GM12865 (cell line): ENCODE measurements around the gene PRRG4.

Source experiments
- DNase-seq: peaks from one replicate; pipeline ENCODE4 v3.0.0; 2010; ENCODE audit warnings: low read depth
- H3K4me3 ChIP-seq: 2 replicates; pipeline ENCODE4 v1.5.1; 2011; ENCODE audit warnings: mild to moderate bottlenecking, low read depth, low read length, control low read depth
- CTCF ChIP-seq: IDR thresholded peaks from 2 replicates; pipeline ENCODE4 v1.5.1; 2011; ENCODE audit warnings: low read length, control low read depth, low read depth, inconsistent platforms; ENCODE audit not compliant: insufficient read depth; ENCODE audit errors: missing control alignments

The PRRG4 gene

DNA sequence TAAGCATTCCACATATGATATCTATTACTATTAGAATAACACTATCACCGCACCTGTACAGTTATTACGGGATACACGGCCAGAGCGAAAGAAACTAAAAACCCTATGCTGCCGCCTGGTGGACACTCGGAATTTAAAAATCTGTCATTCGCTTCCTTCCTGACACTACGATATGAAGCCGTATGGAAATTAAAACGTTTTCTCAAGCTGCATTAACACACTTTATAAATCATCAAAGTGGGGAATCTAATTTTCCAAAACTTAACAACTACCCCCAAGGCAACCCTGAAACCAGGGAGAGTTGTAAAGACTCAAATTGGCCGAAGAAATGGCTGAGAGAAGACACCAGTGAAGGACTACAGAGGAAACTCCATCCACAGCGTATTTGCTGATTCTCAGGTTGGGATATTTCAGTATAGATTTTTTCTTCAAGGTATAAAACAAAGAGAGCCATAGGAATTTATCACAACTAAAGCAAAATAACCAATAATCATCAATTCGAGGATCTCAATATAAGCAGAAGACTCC is 36.7 kb upstream of the PRRG4 start:
- peak; percentile 67 for DNase-seq
- peak; percentile 68 for TF ChIP-seq CTCF
- H3K4me3 ChIP-seq: no peak overlapping the region

DNA sequence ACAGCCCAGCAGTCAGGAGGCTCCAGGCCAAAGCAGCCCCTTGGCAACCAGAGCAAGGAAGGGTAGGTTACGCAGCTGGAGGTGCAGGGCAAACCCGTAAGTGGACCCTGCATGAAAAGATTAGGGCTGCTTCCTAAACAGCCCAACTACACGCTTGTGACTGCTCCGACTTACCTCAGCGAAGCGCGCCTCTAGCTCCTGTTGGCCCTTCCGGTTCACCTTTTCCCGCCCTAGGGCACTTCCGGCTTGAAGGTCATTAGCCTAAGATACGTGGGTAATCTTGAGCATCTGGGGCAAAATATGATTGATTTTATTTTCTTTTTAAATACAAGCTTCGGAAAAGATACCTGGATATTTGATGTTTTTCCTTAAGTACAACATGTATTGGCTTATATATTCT is 35.3 kb upstream of the PRRG4 start, which contains the start of gene CCDC73:
TSS of gene CCDC73 (minus strand) at position 224 of the 400 bp plus-strand sequence. CDS start 34,419 bp downstream, outside the sequence.
- H3K4me3 ChIP-seq: no peak within 1 kb of the TSS
- no peak for DNase-seq
- TF ChIP-seq CTCF: no peak

- no peak overlapping the region for H3K4me3 ChIP-seq
- DNase-seq: no peak
- no peak for TF ChIP-seq CTCF
Measured at GRCh38 chr11:32796425-32796824, 33.3 kb upstream of the PRRG4 start.

- peak; percentile 87 for TF ChIP-seq CTCF
- peak; percentile 83 for DNase-seq
- no peak overlapping the region for H3K4me3 ChIP-seq
Measured at GRCh38 chr11:32809313-32809712, 20.4 kb upstream of the PRRG4 start.

- no peak for DNase-seq
- no peak overlapping the region for H3K4me3 ChIP-seq
- TF ChIP-seq CTCF: no peak
Measured at GRCh38 chr11:32817181-32817851, 12.4 kb upstream of the PRRG4 start.

GRCh38 chr11:32817852-32818183 is 11.9 kb upstream of the PRRG4 start:
- no peak overlapping the region for H3K4me3 ChIP-seq
- no peak for DNase-seq
- no peak for TF ChIP-seq CTCF

GRCh38 chr11:32819187-32819586 is 10.5 kb upstream of the PRRG4 start:
- H3K4me3 ChIP-seq: no peak overlapping the region
- TF ChIP-seq CTCF: no peak
- DNase-seq: no peak
